GM23338 (cell line): ENCODE results near the gene FOXI1. TPM values are rescaled to one million over a fixed set of nuclear protein-coding genes. Genes with fewer than 3 reads are reported as not detected.

ENCODE experiments used
- ATAC-seq: fragments of 200-7000 bp; cut with Tn5 transposase; 3 replicates; pipeline ENCODE4 v1.9.1; 2020
- DNase-seq: peaks from one replicate; pipeline ENCODE4 v3.0.0-alpha.2; 2015; ENCODE audit warnings: low spot score
- H2AFZ ChIP-seq: fragments of 200-600 bp; sonication (generic); 2 replicates; pipeline ENCODE4 v1.8.0; 2016; ENCODE audit warnings: antibody characterized with exemption, mild to moderate bottlenecking, moderate library complexity
- H3F3A ChIP-seq: fragments of 200-600 bp; sonication (generic); replicated peaks from 2 replicates; pipeline ENCODE4 v1.8.0; 2017; ENCODE audit warnings: antibody characterized with exemption, mixed run types, low read depth
- H3K27ac ChIP-seq: fragments of 200-600 bp; sonication (generic); 2 replicates; pipeline ENCODE4 v1.6.1; 2016; ENCODE audit warnings: low read depth
- H3K27me3 ChIP-seq: fragments of 200-600 bp; sonication (generic); 2 replicates; pipeline ENCODE4 v1.8.0; 2016; ENCODE audit warnings: mild to moderate bottlenecking, mixed run types, moderate library complexity; ENCODE audit not compliant: insufficient read depth
- H3K36me3 ChIP-seq: fragments of 200-600 bp; sonication (generic); 2 replicates; pipeline ENCODE4 v1.8.0; 2016; ENCODE audit warnings: mild to moderate bottlenecking; ENCODE audit not compliant: insufficient read depth
- H3K4me1 ChIP-seq: fragments of 200-600 bp; sonication (generic); 2 replicates; pipeline ENCODE4 v1.8.0; 2016; ENCODE audit warnings: mild to moderate bottlenecking, moderate library complexity; ENCODE audit not compliant: insufficient read depth
- H3K4me2 ChIP-seq: fragments of 200-600 bp; sonication (generic); 2 replicates; pipeline ENCODE4 v1.7.1; 2017; ENCODE audit warnings: mixed run types
- H3K4me3 ChIP-seq: fragments of 200-600 bp; sonication (generic); 2 replicates; pipeline ENCODE4 v1.6.1; 2016; ENCODE audit warnings: mixed run types
- H3K79me2 ChIP-seq: fragments of 200-600 bp; sonication (generic); replicated peaks from 2 replicates; pipeline ENCODE4 v1.8.0; 2017; ENCODE audit warnings: mild to moderate bottlenecking; ENCODE audit not compliant: insufficient read depth
- H3K9me2 ChIP-seq: fragments of 200-600 bp; sonication (generic); 2 replicates; pipeline ENCODE4 v1.8.0; 2017; ENCODE audit not compliant: insufficient read depth
- H4K20me1 ChIP-seq: fragments of 200-600 bp; sonication (generic); replicated peaks from 2 replicates; pipeline ENCODE4 v1.8.0; 2017; ENCODE audit warnings: mild to moderate bottlenecking; ENCODE audit not compliant: insufficient read depth
- H3K27ac Mint-ChIP-seq: 2 replicates; pipeline ENCODE4 v1.8.0; 2020; ENCODE audit warnings: inconsistent platforms, mild to moderate bottlenecking, moderate library complexity, mixed read lengths
- H3K27me3 Mint-ChIP-seq: 3 replicates; pipeline ENCODE4 v1.8.0; 2022; ENCODE audit warnings: low read depth, mild to moderate bottlenecking, moderate library complexity, mixed read lengths, inconsistent platforms; ENCODE audit not compliant: insufficient read depth, poor library complexity
- H3K36me3 Mint-ChIP-seq: 3 replicates; pipeline ENCODE4 v1.8.0; 2021; ENCODE audit warnings: low read depth, mild to moderate bottlenecking, inconsistent platforms, moderate library complexity, mixed read lengths
- H3K4me1 Mint-ChIP-seq: 3 replicates; pipeline ENCODE4 v1.8.0; 2020; ENCODE audit warnings: mild to moderate bottlenecking, inconsistent platforms, mixed read lengths
- H3K4me3 Mint-ChIP-seq: 3 replicates; pipeline ENCODE4 v1.8.0; 2021; ENCODE audit warnings: moderate library complexity, mild to moderate bottlenecking, inconsistent platforms, mixed read lengths
- H3K9me3 Mint-ChIP-seq: 3 replicates; pipeline ENCODE4 v1.8.0; 2020; ENCODE audit warnings: moderate library complexity, mild to moderate bottlenecking, inconsistent platforms, mixed read lengths
- CREB1 ChIP-seq: fragments of 250-450 bp; sonication (Bioruptor Pico); IDR thresholded peaks from 2 replicates; pipeline ENCODE4 v1.5.0; 2020; ENCODE audit warnings: low read depth, mild to moderate bottlenecking, moderate library complexity
- CTCF ChIP-seq, 2 experiments: fragments of 200-600 bp in 1 of 2; sonication (generic) in 1 of 2; conservative IDR thresholded peaks; 2 replicates each; pipeline versions ENCODE4 v1.5.1 to v1.6.1; 2016 to 2017; ENCODE audit warnings: antibody characterized with exemption in 2 of 2, low read depth in 2 of 2, mild to moderate bottlenecking in 2 of 2, moderate library complexity in 1 of 2
- EZH2 ChIP-seq: fragments of 200-600 bp; sonication (generic); IDR thresholded peaks from one replicate; pipeline ENCODE4 v1.8.0; 2017; ENCODE audit warnings: antibody characterized with exemption, mild to moderate bottlenecking, low read depth; ENCODE audit not compliant: unreplicated experiment
- EZH2phosphoT487 ChIP-seq: fragments of 200-600 bp; sonication (generic); IDR thresholded peaks from one replicate; pipeline ENCODE4 v1.8.1; 2018; ENCODE audit warnings: antibody characterized with exemption; ENCODE audit not compliant: unreplicated experiment
- NANOG ChIP-seq: IDR thresholded peaks from 2 replicates; pipeline ENCODE4 v1.6.1; 2016; ENCODE audit warnings: antibody characterized with exemption, borderline replicate concordance
- REST ChIP-seq: IDR thresholded peaks from one replicate; pipeline ENCODE4 v1.6.1; 2018; ENCODE audit warnings: antibody characterized with exemption; ENCODE audit not compliant: unreplicated experiment
- STAT1 ChIP-seq: IDR thresholded peaks from one replicate; pipeline ENCODE4 v1.6.1; 2016; ENCODE audit warnings: antibody characterized with exemption; ENCODE audit not compliant: unreplicated experiment
- ZNF114 ChIP-seq: fragments of 250-450 bp; sonication (Bioruptor Pico); IDR thresholded peaks from 2 replicates; pipeline ENCODE4 v1.5.0; 2020; ENCODE audit warnings: mild to moderate bottlenecking, moderate library complexity
- ZNF331 ChIP-seq: fragments of 250-450 bp; sonication (Bioruptor Pico); IDR thresholded peaks from 2 replicates; pipeline ENCODE4 v1.5.0; 2020; ENCODE audit warnings: low read depth, mild to moderate bottlenecking, moderate library complexity
- ZNF462 ChIP-seq: fragments of 250-450 bp; sonication (Bioruptor Pico); IDR thresholded peaks from 2 replicates; pipeline ENCODE4 v1.5.0; 2020; ENCODE audit warnings: mild to moderate bottlenecking, moderate library complexity
- polyA plus RNA-seq: library from polyadenylated mRNA; unstranded; fragments of >200 nt; fragmentation: Nextera tagmentation; extraction: Ambion mirVana; gene quantifications from 2 replicates; pipeline ENCODE4 v1.2.1, GENCODE V29; 2016
- total RNA-seq: library from RNA; depleted of rRNA; stranded (reverse); fragments of >200 nt; shearing (Covaris generic); gene quantifications from 2 replicates; pipeline ENCODE4 v1.2.3, GENCODE V29; 2014

Gene FOXI1
- total and polyA plus RNA-seq, 2 experiments from 2014 or later: not detected

GRCh38 chr5:170080786-170081445 is 24.8 kb upstream of the FOXI1 start (continued):
- TF ChIP-seq REST (no peak), ZNF114 (no peak), CTCF (conservative IDR thresholded peaks at IDR 0.05; ENCODE audit: low read depth in 2 of 2) (no peak)

GRCh38 chr5:170081616-170082015 is 24.1 kb upstream of the FOXI1 start:
- H3K4me3 ChIP-seq: no peak overlapping the region
- no peaks in the 10 kb centered on the region for H3K79me2 ChIP-seq
- H4K20me1 ChIP-seq: no peaks in the 10 kb centered on the region
- no peaks in the 10 kb centered on the region for H3K36me3 ChIP-seq
- no peak overlapping the region for H3K4me2 ChIP-seq
- DNase-seq (no peak), ATAC-seq (no peak)
- H2AFZ ChIP-seq: no peak overlapping the region
- H3K4me1 Mint-ChIP-seq: no peaks in the 10 kb centered on the region
- H3K9me2 ChIP-seq: no peaks in the 10 kb centered on the region
- H3K9me3 Mint-ChIP-seq: no peaks in the 10 kb centered on the region
- H3K27ac Mint-ChIP-seq: no peak overlapping the region
- no peaks in the 10 kb centered on the region for H3K27me3 ChIP-seq
- peaks cover 5% of the 10 kb centered on the region for H3K27me3 Mint-ChIP-seq
- no peaks in the 10 kb centered on the region for H3K36me3 Mint-ChIP-seq
- H3K4me3 Mint-ChIP-seq: no peak overlapping the region
- no peaks in the 10 kb centered on the region for H3K4me1 ChIP-seq
- H3F3A ChIP-seq: no peaks in the 10 kb centered on the region
- H3K27ac ChIP-seq: no peak overlapping the region
- TF ChIP-seq ZNF462 (CRISPR knock-in tag): no peak
- TF ChIP-seq NANOG: no peak
- no peak for TF ChIP-seq EZH2
- no peak for TF ChIP-seq CTCF (conservative IDR thresholded peaks at IDR 0.05; ENCODE audit: low read depth in 2 of 2)
- TF ChIP-seq ZNF331 (CRISPR knock-in tag): no peak
- no peak for TF ChIP-seq EZH2phosphoT487
- TF ChIP-seq STAT1: no peak
- no peak for TF ChIP-seq CREB1
